Calu3 (cell line): ENCODE measurements around the gene WDR5. TPM values are rescaled to one million over a fixed set of nuclear protein-coding genes. Genes with fewer than 3 reads are reported as not detected.

ENCODE experiments used
- BruUV-seq: library from RNA; stranded (reverse); fragments of 400-500 nt; replicated peaks from 2 replicates; lab custom pipeline; 2021; lab: Mats Ljungman, UMichigan
- CTCF ChIA-PET: fragments of 300-600 bp; sonication (Branson Sonifier 250); formaldehyde crosslinking; loops from one replicate; lab custom pipeline; 2022; ENCODE audit warnings: antibody characterized with exemption; lab: Charles Lee
- DNase-seq: peaks from one replicate; pipeline ENCODE4 v3.0.0; 2022
- H3K27ac Mint-ChIP-seq: one replicate; pipeline ENCODE4 v1.8.0; 2022; ENCODE audit warnings: mixed read lengths; ENCODE audit not compliant: unreplicated experiment
- H3K27me3 Mint-ChIP-seq: one replicate; pipeline ENCODE4 v1.8.0; 2022; ENCODE audit warnings: mixed read lengths; ENCODE audit not compliant: unreplicated experiment
- H3K36me3 Mint-ChIP-seq: one replicate; pipeline ENCODE4 v1.8.0; 2022; ENCODE audit warnings: mild to moderate bottlenecking, moderate library complexity, mixed read lengths; ENCODE audit not compliant: insufficient read depth, unreplicated experiment
- H3K4me1 Mint-ChIP-seq: one replicate; pipeline ENCODE4 v1.8.0; 2022; ENCODE audit warnings: mild to moderate bottlenecking, low read depth, mixed read lengths; ENCODE audit not compliant: unreplicated experiment
- H3K4me3 Mint-ChIP-seq: one replicate; pipeline ENCODE4 v1.8.0; 2022; ENCODE audit warnings: mild to moderate bottlenecking, low read depth, moderate library complexity, mixed read lengths; ENCODE audit not compliant: unreplicated experiment
- H3K9me3 Mint-ChIP-seq: one replicate; pipeline ENCODE4 v1.8.0; 2022; ENCODE audit warnings: low read depth, mixed read lengths; ENCODE audit not compliant: unreplicated experiment
- CTCF ChIP-seq: fragments of 200-600 bp; IDR thresholded peaks from one replicate; pipeline ENCODE4 v1.8.0; 2022; ENCODE audit warnings: antibody characterized with exemption; ENCODE audit not compliant: unreplicated experiment
- intact Hi-C: fragments of 100-400 bp; cut with micrococcal nuclease; formaldehyde crosslinking; loops from one replicate; pipeline ENCODE4 v1.10.0; 2022; ENCODE audit not compliant: unreplicated experiment
- total RNA-seq: library from RNA; stranded (reverse); gene quantifications from 2 replicates; pipeline ENCODE4 v1.2.3, GENCODE V29; 2022

The WDR5 gene
- total RNA-seq, 1 experiment from 2014 or later, result 27.5 TPM

GRCh38 chr9:134165357-134166315 lies 29.8 kb downstream of the WDR5 start:
- Mint-ChIP-seq H3K4me1 (peaks cover 8% of the 10 kb centered on the region), H3K36me3 (no peaks in the 10 kb centered on the region), H3K4me3 (no peak overlapping the region), H3K27ac (no peak overlapping the region), H3K27me3 (no peaks in the 10 kb centered on the region), H3K9me3 (no peaks in the 10 kb centered on the region)
- no peak for DNase-seq
- TF ChIP-seq CTCF, result no peak
- no TSS peak for BruUV-seq
- intact Hi-C loops, result no loop called here
- CTCF ChIA-PET, result interaction anchor here (0.9 kb wide), 2 partner anchors 163 to 284 kb away, joined by 3 to 4 read pairs; no protein-coding TSS in a partner anchor

GRCh38 chr9:134166374-134166773 lies 30.5 kb downstream of the WDR5 start:
- no peak overlapping the region for H3K27ac Mint-ChIP-seq
- intact Hi-C loops, result no loop called here
- peaks cover 8% of the 10 kb centered on the region for H3K4me1 Mint-ChIP-seq
- H3K4me3 Mint-ChIP-seq, result no peak overlapping the region
- BruUV-seq, result no TSS peak
- no peak for DNase-seq
- CTCF ChIA-PET, result no interaction called here
- no peaks in the 10 kb centered on the region for H3K36me3 Mint-ChIP-seq
- no peaks in the 10 kb centered on the region for H3K27me3 Mint-ChIP-seq
- no peaks in the 10 kb centered on the region for H3K9me3 Mint-ChIP-seq
- TF ChIP-seq CTCF, result no peak

- intact Hi-C loops, result no loop called here
- Mint-ChIP-seq H3K9me3 (no peaks in the 10 kb centered on the region), H3K27ac (no peak overlapping the region), H3K36me3 (no peaks in the 10 kb centered on the region), H3K4me3 (no peak overlapping the region), H3K4me1 (peaks cover 8% of the 10 kb centered on the region), H3K27me3 (peaks cover 4% of the 10 kb centered on the region)
- no TSS peak for BruUV-seq
- no peak for DNase-seq
- no peak for TF ChIP-seq CTCF
- CTCF ChIA-PET, result interaction anchor here (0.7 kb wide), 1 partner anchor 275 kb away, joined by 3 read pairs; no protein-coding TSS in a partner anchor
Measured at GRCh38 chr9:134167530-134167931, 31.6 kb downstream of the WDR5 start.

GRCh38 chr9:134168757-134169550 lies 33.1 kb downstream of the WDR5 start:
- Mint-ChIP-seq H3K4me1 (peaks cover 2% of the 10 kb centered on the region), H3K4me3 (no peak overlapping the region), H3K36me3 (no peaks in the 10 kb centered on the region), H3K27ac (no peak overlapping the region), H3K9me3 (no peaks in the 10 kb centered on the region), H3K27me3 (peaks cover 10% of the 10 kb centered on the region)
- no TSS peak for BruUV-seq
- no peak for DNase-seq
- no peak for TF ChIP-seq CTCF
- intact Hi-C loops, result no loop called here
- CTCF ChIA-PET, result interaction anchor here (1.2 kb wide), 1 partner anchor 275 kb away, joined by 3 read pairs; no protein-coding TSS in a partner anchor
